BLaER1 (cell line): ENCODE measurements around the gene CBLL1.

Experiments used
- H3K27ac ChIP-seq: shearing (Covaris generic); formaldehyde crosslinking; 2 replicates; pipeline ENCODE4 v1.8.1; 2022
- H3K27me3 ChIP-seq: shearing (Covaris generic); formaldehyde crosslinking; 2 replicates; pipeline ENCODE4 v1.8.1; 2022
- H3K36me3 ChIP-seq: shearing (Covaris generic); formaldehyde crosslinking; 2 replicates; pipeline ENCODE4 v1.8.1; 2022
- H3K4me1 ChIP-seq: shearing (Covaris generic); formaldehyde crosslinking; 2 replicates; pipeline ENCODE4 v1.8.1; 2022
- H3K4me2 ChIP-seq: shearing (Covaris generic); formaldehyde crosslinking; 2 replicates; pipeline ENCODE4 v1.8.1; 2022
- H3K4me3 ChIP-seq: shearing (Covaris generic); formaldehyde crosslinking; 2 replicates; pipeline ENCODE4 v1.8.1; 2022
- H3K9ac ChIP-seq: shearing (Covaris generic); formaldehyde crosslinking; 2 replicates; pipeline ENCODE4 v1.8.1; 2022
- H3K9me3 ChIP-seq: shearing (Covaris generic); formaldehyde crosslinking; 2 replicates; pipeline ENCODE4 v1.8.1; 2022
- H4K20me1 ChIP-seq: shearing (Covaris generic); formaldehyde crosslinking; 2 replicates; pipeline ENCODE4 v1.8.1; 2022
- Cebpa-rat ChIP-seq: shearing (Covaris generic); IDR thresholded peaks from 2 replicates; pipeline ENCODE4 v1.8.1; 2022

CBLL1 gene

GRCh38 chr7:107799647-107800264, 55.8 kb downstream of the CBLL1 start:
- Histone ChIP-seq H4K20me1 (no peaks in the 10 kb centered on the region), H3K9ac (no peak overlapping the region), H3K4me3 (no peak overlapping the region), H3K27me3 (no peaks in the 10 kb centered on the region), H3K4me2 (no peak overlapping the region), H3K4me1 (no peaks in the 10 kb centered on the region), H3K9me3 (no peaks in the 10 kb centered on the region), H3K27ac (no peak overlapping the region), H3K36me3 (no peaks in the 10 kb centered on the region)
- TF ChIP-seq Cebpa-rat = no peak

GRCh38 chr7:107803009-107803610, 59.2 kb downstream of the CBLL1 start, which contains the start of gene SLC26A3:
TSS of gene SLC26A3 (minus strand) at chr7:107803223. CDS start at chr7:107794509, 8,714 bp downstream.
- Histone ChIP-seq H3K9ac (no peak within 1 kb of the TSS), H3K9me3 (no peaks in the 10 kb centered on the region), H4K20me1 (no peaks in the 10 kb centered on the region), H3K4me3 (no peak within 1 kb of the TSS), H3K4me2 (no peak within 1 kb of the TSS), H3K27ac (no peak within 1 kb of the TSS), H3K36me3 (no peaks in the 10 kb centered on the region), H3K27me3 (no peaks in the 10 kb centered on the region), H3K4me1 (no peaks in the 10 kb centered on the region)
- no peak for TF ChIP-seq Cebpa-rat

GRCh38 chr7:107809179-107809578, 65.2 kb downstream of the CBLL1 start:
- no peaks in the 10 kb centered on the region for H3K27me3 ChIP-seq
- no peak overlapping the region for H3K4me3 ChIP-seq
- no peaks in the 10 kb centered on the region for H4K20me1 ChIP-seq
- no peak overlapping the region for H3K9ac ChIP-seq
- H3K9me3 ChIP-seq = no peaks in the 10 kb centered on the region
- H3K4me1 ChIP-seq = peaks cover 9% of the 10 kb centered on the region
- no peaks in the 10 kb centered on the region for H3K36me3 ChIP-seq
- TF ChIP-seq Cebpa-rat = no peak
- no peak overlapping the region for H3K4me2 ChIP-seq
- no peak overlapping the region for H3K27ac ChIP-seq

GRCh38 chr7:107810626-107811025, 66.7 kb downstream of the CBLL1 start:
- TF ChIP-seq Cebpa-rat = no peak
- peaks cover 10% of the 10 kb centered on the region for H3K4me1 ChIP-seq
- H4K20me1 ChIP-seq = no peaks in the 10 kb centered on the region
- H3K27me3 ChIP-seq = no peaks in the 10 kb centered on the region
- H3K9me3 ChIP-seq = no peaks in the 10 kb centered on the region
- H3K4me2 ChIP-seq = no peak overlapping the region
- no peak overlapping the region for H3K27ac ChIP-seq
- no peak overlapping the region for H3K9ac ChIP-seq
- H3K4me3 ChIP-seq = no peak overlapping the region
- no peaks in the 10 kb centered on the region for H3K36me3 ChIP-seq
